T-cell (primary cell): ENCODE results near the gene G6PC1. TPM values are rescaled to one million over a fixed set of nuclear protein-coding genes. Genes with fewer than 3 reads are reported as not detected.
"Not testable (repeated sequence)": the region's sequence is repeated elsewhere in the genome, so short reads cannot be mapped to it uniquely, and the experiment has no call there.

ENCODE experiments used
- ATAC-seq, 4 experiments: fragments of 200-7000 bp in 3 of 4; fragments of 150-1000 bp in 1 of 4; cut with Tn5 transposase; replicated peaks in 1 of 4; 1 replicate in 3 of 4; 2 replicates in 1 of 4; pipeline ENCODE4 v1.10.0; 2021; ENCODE audit warnings: moderate library complexity in 3 of 4, mild to moderate bottlenecking in 2 of 4, moderate number of reproducible peaks in 1 of 4
- CTCF ChIA-PET, 2 donors: fragments of 300-600 bp; sonication (Branson Sonifier 250); formaldehyde crosslinking; loops; one replicate each; lab custom pipeline; 2022; ENCODE audit warnings: antibody characterized with exemption in 2 of 2; lab: Charles Lee
- POLR2A ChIA-PET, 2 donors: fragments of 300-600 bp; sonication (Branson Sonifier 250); formaldehyde crosslinking; loops; one replicate each; lab custom pipeline; 2022; ENCODE audit warnings: antibody characterized with exemption in 2 of 2; lab: Charles Lee
- DNase-seq, 35 experiments: peaks; one replicate each; pipeline versions ENCODE4 v3.0.0 to v3.0.0-alpha.2; 2013 to 2023
- H3K27ac ChIP-seq: one replicate; pipeline ENCODE4 v1.5.1; 2013; ENCODE audit warnings: low read length
- H3K27me3 ChIP-seq, 2 experiments: replicated peaks in 1 of 2; 1 replicate in 1 of 2; 2 replicates in 1 of 2; pipeline versions ENCODE4 v1.6.1 to v1.7.0; 2013; ENCODE audit warnings: low read length in 1 of 2, mixed read lengths in 1 of 2; ENCODE audit not compliant: control insufficient read depth in 2 of 2, insufficient read depth in 2 of 2; ENCODE audit errors: extremely low read depth in 1 of 2
- H3K36me3 ChIP-seq, 2 donors: 1 replicate in 1 of 2; 2 replicates in 1 of 2; pipeline versions ENCODE4 v1.6.1 to v1.7.0; 2013; ENCODE audit warnings: low read length in 1 of 2; ENCODE audit not compliant: control insufficient read depth in 2 of 2, insufficient read depth in 1 of 2; ENCODE audit errors: extremely low read depth in 1 of 2
- H3K4me1 ChIP-seq, 2 experiments: 1 replicate in 1 of 2; 2 replicates in 1 of 2; pipeline versions ENCODE4 v1.6.1 to v1.7.0; 2013; ENCODE audit warnings: low read length in 2 of 2, mixed read lengths in 1 of 2; ENCODE audit not compliant: insufficient read depth in 2 of 2, control insufficient read depth in 1 of 2; ENCODE audit errors: extremely low read depth in 1 of 2
- H3K4me3 ChIP-seq, 2 donors: 1 replicate in 1 of 2; 2 replicates in 1 of 2; pipeline versions ENCODE4 v1.5.1 to v1.7.0; 2013; ENCODE audit warnings: mild to moderate bottlenecking in 2 of 2, low read length in 1 of 2, moderate library complexity in 1 of 2; ENCODE audit not compliant: control insufficient read depth in 1 of 2; ENCODE audit errors: extremely low read depth in 1 of 2
- H3K9me3 ChIP-seq: 2 replicates; pipeline ENCODE4 v1.7.0; 2013
- H3K27ac Mint-ChIP-seq, 2 donors: one replicate each; pipeline ENCODE4 v1.8.0; 2020 to 2021; ENCODE audit warnings: mild to moderate bottlenecking in 2 of 2, mixed read lengths in 2 of 2
- H3K27me3 Mint-ChIP-seq, 2 donors: one replicate each; pipeline ENCODE4 v1.8.0; 2021 to 2022; ENCODE audit warnings: mixed read lengths in 2 of 2
- H3K36me3 Mint-ChIP-seq: one replicate; pipeline ENCODE4 v1.8.0; 2021; ENCODE audit warnings: mixed read lengths
- H3K4me1 Mint-ChIP-seq, 3 donors: one replicate each; pipeline ENCODE4 v1.8.0; 2020 to 2022; ENCODE audit warnings: mixed read lengths in 3 of 3, mild to moderate bottlenecking in 1 of 3
- H3K4me3 Mint-ChIP-seq, 3 donors: one replicate each; pipeline ENCODE4 v1.8.0; 2020 to 2022; ENCODE audit warnings: mild to moderate bottlenecking in 3 of 3, mixed read lengths in 3 of 3, moderate library complexity in 3 of 3
- H3K9me3 Mint-ChIP-seq, 3 donors: one replicate each; pipeline ENCODE4 v1.8.0; 2020 to 2022; ENCODE audit warnings: mixed read lengths in 3 of 3
- WGBS: methylation state at CpG from one replicate; pipeline ENCODE4 v1.1.5; 2013; ENCODE audit warnings: missing lambda C conversion rate; ENCODE audit not compliant: insufficient coverage; 5-methylcytosine and 5-hydroxymethylcytosine counted together
- total RNA-seq, 35 experiments: library from RNA in 6 of 35; stranded (reverse) in 6 of 35; fragments of 120-200 nt in 1 of 35; gene quantifications; one replicate each; pipeline versions ENCODE4 v1.2.1 to v1.2.4 and lab custom pipeline; 2013 to 2026

G6PC1 gene
- total RNA-seq, 5 donors from 2014 or later (not counting 1 experiment from before 2014, with no cell fraction given) = 0.19 to 0.30 (median 0.20) TPM; not detected in 2

DNA sequence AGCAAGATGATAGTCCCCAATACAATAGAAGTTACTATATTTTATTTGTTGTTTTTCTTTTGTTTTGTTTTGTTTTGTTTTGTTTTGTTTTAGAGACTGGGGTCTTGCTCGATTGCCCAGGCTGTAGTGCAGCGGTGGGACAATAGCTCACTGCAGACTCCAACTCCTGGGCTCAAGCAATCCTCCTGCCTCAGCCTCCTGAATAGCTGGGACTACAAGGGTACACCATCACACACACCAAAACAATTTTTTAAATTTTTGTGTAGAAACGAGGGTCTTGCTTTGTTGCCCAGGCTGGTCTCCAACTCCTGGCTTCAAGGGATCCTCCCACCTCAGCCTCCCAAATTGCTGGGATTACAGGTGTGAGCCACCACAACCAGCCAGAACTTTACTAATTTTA is 618 bp upstream of the G6PC1 start:
- H3K27ac Mint-ChIP-seq, DNase-seq, ATAC-seq, H3K4me3 Mint-ChIP-seq, H3K4me3 ChIP-seq, CTCF ChIA-PET, H3K9me3 ChIP-seq, H3K36me3 Mint-ChIP-seq, H3K4me1 Mint-ChIP-seq, H3K36me3 ChIP-seq, H3K27ac ChIP-seq, H3K4me1 ChIP-seq, H3K9me3 Mint-ChIP-seq: not testable (repeated sequence)
- H3K27me3 Mint-ChIP-seq = peaks cover 4 to 23% of the 10 kb centered on the region in 2 donors
- whole genome bisulfite sequencing = no CpG with 5 or more reads among the region's 3 CpGs
- POLR2A ChIA-PET = interaction anchor here in 1 of 2 donors (0.6 kb wide), 1 partner anchor 253 kb away, joined by 6 read pairs; no protein-coding TSS in a partner anchor
- H3K27me3 ChIP-seq = peaks cover 0 to 22% of the 10 kb centered on the region in 2 experiments

DNA sequence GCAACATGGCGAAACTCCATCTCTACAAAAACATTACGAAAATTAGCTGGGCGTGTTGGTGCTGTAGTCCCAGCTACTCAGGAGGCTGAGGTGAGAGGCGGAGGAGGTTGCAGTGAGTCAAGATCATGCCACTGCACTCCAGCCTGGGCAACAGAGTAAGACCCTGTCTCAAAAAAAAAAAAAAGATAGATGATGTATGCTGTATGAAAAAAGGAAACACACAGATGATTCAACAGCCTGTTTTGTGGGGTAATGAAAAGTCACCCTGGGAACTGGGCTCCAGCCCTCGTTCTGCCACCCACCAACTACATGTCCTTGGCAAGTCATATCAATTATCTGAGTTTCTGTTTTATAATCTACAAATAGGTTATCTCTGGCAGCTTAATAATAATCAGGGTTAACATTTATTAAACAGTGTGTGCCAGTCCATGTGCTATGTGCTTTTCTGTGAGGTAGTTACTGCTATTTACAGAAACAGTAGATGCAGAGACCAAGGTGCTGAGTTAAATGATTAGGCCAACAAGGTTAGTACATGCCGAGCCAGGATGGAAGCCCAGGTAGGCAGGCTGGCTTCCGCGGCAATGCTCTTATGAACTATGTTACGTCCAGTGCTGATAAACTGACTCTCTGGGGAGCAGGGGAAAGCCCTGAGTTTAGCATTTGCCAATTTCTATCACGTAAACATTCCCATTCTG is 1.1 kb downstream of the G6PC1 start:
- H3K4me1 ChIP-seq = no peaks in the 10 kb centered on the region
- H3K36me3 ChIP-seq = no peaks in the 10 kb centered on the region
- no peak overlapping the region for H3K27ac Mint-ChIP-seq
- no peak for ATAC-seq
- peaks cover 5 to 20% of the 10 kb centered on the region in 2 donors for H3K27me3 Mint-ChIP-seq
- no peaks in the 10 kb centered on the region for H3K4me1 Mint-ChIP-seq
- ChIA-PET CTCF (no interaction called here), POLR2A (no interaction called here)
- H3K36me3 Mint-ChIP-seq = no peaks in the 10 kb centered on the region
- H3K9me3 ChIP-seq = no peaks in the 10 kb centered on the region
- H3K4me3 ChIP-seq = no peak overlapping the region
- H3K9me3 Mint-ChIP-seq = no peaks in the 10 kb centered on the region
- peaks cover 0 to 26% of the 10 kb centered on the region in 2 experiments for H3K27me3 ChIP-seq
- H3K27ac ChIP-seq = no peak overlapping the region
- no peak overlapping the region for H3K4me3 Mint-ChIP-seq
- DNase-seq = no peak
- WGBS = 93% methylated on average over 5 of the region's 10 CpGs

DNA sequence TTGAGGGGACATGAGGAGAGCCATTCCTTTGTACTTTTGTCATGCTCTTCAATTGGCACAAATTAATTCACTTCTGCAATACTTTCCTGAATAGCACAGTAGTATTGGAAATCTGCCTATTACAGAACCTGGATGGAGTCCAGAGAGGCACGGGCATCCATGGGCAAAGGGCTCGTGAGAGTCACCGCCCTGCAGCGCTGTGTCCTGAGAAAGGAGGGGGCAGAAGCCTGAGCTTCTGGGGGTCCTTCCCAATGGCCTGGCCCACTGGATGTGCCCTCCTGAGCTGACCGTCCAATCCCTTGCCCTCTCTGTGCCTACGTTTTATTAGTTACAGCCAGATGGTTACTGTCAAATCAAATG is 3.5 kb downstream of the G6PC1 start:
- ChIA-PET CTCF (no interaction called here), POLR2A (no interaction called here)
- no peaks in the 10 kb centered on the region for H3K36me3 Mint-ChIP-seq
- no peaks in the 10 kb centered on the region for H3K9me3 Mint-ChIP-seq
- H3K4me3 ChIP-seq = no peak overlapping the region
- H3K27ac Mint-ChIP-seq = no peak overlapping the region
- ATAC-seq (no peak), DNase-seq (no peak)
- 89% methylated on average over 4 of the region's 6 CpGs for WGBS
- peaks cover 4 to 10% of the 10 kb centered on the region in 2 donors for H3K27me3 Mint-ChIP-seq
- no peaks in the 10 kb centered on the region for H3K4me1 ChIP-seq
- H3K27me3 ChIP-seq = peaks cover 0 to 23% of the 10 kb centered on the region in 2 experiments
- H3K36me3 ChIP-seq = no peaks in the 10 kb centered on the region
- no peak overlapping the region for H3K27ac ChIP-seq
- H3K4me3 Mint-ChIP-seq = no peak overlapping the region
- no peaks in the 10 kb centered on the region for H3K4me1 Mint-ChIP-seq
- H3K9me3 ChIP-seq = no peaks in the 10 kb centered on the region

DNA sequence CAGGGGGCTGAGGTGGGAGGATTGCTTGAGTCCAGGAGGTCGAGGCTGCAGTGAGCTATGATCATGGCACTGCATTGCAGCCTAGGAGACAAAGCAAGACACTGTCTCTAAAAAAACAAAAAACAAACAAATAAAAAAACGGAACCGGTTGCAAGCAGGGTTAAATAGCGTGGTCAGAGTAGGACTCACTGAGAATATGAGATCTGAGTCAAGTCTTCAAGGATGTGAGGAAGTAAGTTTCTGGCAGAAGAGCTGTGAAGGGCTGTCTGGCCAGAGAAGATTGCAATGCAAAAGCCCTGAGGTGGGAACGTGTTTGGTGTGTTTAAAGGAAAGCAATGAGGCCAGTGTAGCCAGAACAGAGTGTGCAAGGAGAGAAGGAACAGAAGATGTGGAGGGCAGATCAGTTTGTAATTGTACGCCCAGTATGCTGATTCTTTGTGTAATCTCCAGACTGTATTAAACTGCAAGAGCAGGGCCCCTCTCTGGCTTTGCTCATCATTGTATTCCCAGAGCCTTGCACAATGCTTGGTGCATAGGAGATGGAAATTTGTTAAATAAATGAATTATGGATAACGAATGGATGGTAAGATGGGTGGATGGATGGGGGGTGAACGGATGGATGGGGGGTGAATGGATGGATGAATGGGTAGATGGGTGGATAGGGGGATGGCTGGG is 6.3 kb downstream of the G6PC1 start:
- ATAC-seq = no peak
- Mint-ChIP-seq H3K27me3 (peaks cover 12 to 15% of the 10 kb centered on the region in 2 donors), H3K27ac (no peak overlapping the region), H3K4me3 (no peak overlapping the region), H3K36me3 (no peaks in the 10 kb centered on the region), H3K9me3 (no peaks in the 10 kb centered on the region), H3K4me1 (no peaks in the 10 kb centered on the region)
- no peaks in the 10 kb centered on the region for H3K9me3 ChIP-seq
- no peak for DNase-seq
- no peaks in the 10 kb centered on the region for H3K4me1 ChIP-seq
- CTCF ChIA-PET = no interaction called here
- H3K27me3 ChIP-seq = peaks cover 0 to 21% of the 10 kb centered on the region in 2 experiments
- H3K27ac ChIP-seq = no peak overlapping the region
- POLR2A ChIA-PET = no interaction called here
- no peaks in the 10 kb centered on the region for H3K36me3 ChIP-seq
- no peak overlapping the region for H3K4me3 ChIP-seq
- whole genome bisulfite sequencing = 66% methylated on average over 6 of the region's 8 CpGs

DNA sequence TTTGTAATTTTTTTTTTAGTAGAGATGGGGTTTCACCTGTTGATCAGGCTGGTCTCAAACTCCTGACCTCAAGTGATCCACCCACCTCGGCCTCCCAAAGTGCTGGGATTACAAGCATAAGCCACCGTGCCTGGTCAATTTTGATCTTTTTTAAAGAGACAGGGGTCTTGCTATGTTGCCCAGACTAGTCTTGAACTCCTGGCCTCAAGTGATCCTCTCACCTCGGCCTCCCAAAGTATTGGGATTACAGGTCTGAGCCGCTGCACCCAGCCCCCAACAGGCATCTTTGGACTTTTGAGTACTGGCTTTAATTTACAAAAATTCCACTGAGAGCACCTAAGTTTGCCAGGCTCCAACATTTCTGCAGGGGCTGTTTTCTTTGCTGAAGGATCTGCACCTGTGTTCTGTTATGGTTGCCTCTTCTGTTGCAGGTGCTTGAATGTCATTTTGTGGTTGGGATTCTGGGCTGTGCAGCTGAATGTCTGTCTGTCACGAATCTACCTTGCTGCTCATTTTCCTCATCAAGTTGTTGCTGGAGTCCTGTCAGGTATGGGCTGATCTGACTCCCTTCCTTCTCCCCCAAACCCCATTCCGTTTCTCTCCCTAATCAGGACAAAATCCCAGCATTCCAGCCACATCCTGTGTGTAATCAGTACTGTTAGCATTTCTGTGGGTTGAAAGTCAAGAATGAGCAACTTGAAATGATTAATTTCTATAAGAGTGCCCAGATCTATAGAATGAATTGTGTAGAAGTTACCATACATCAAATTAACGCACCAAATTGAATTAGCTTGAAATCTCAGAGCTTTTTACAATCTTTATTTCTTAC is 8.5 kb downstream of the G6PC1 start:
- Histone ChIP-seq H3K4me1 (no peaks in the 10 kb centered on the region), H3K27ac (no peak overlapping the region), H3K9me3 (no peaks in the 10 kb centered on the region), H3K36me3 (no peaks in the 10 kb centered on the region), H3K4me3 (no peak overlapping the region), H3K27me3 (peaks cover 0 to 23% of the 10 kb centered on the region in 2 experiments)
- Mint-ChIP-seq H3K27ac (no peak overlapping the region), H3K4me1 (no peaks in the 10 kb centered on the region), H3K36me3 (no peaks in the 10 kb centered on the region), H3K27me3 (peaks cover 12 to 20% of the 10 kb centered on the region in 2 donors), H3K9me3 (no peaks in the 10 kb centered on the region), H3K4me3 (no peak overlapping the region)
- CTCF ChIA-PET = interaction anchor here in 1 of 2 donors (0.7 kb wide), 1 partner anchor 89 kb away, joined by 3 read pairs; the partner anchor contains the start of gene RPL27
- no peak for ATAC-seq
- no peak for DNase-seq
- POLR2A ChIA-PET = no interaction called here
- 77% methylated on average over 3 of the region's 7 CpGs for WGBS

DNA sequence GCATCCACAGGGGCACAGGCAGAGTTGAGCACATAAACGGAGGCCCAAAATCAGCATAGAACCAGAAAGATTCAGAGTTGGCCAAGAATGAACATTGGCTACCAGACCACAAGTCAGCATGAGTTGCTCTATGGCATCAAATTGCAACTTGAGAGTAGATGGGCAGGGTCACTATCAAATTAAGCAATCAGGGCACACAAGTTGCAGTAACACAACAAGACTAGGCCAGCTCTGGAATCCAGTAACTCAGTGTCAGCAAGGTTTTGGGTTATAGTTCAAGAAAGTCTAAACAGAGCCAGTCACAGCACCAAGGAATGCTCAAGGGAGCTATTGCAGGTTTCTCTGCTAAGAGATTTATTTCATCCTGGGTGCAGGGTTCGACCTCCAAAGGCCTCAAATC is 12.9 kb downstream of the G6PC1 start:
- ATAC-seq (no peak), DNase-seq (no peak)
- no peak overlapping the region for H3K4me3 Mint-ChIP-seq
- POLR2A ChIA-PET = no interaction called here
- Histone ChIP-seq H3K27me3 (peaks cover 0 to 10% of the 10 kb centered on the region in 2 experiments), H3K4me1 (no peaks in the 10 kb centered on the region), H3K4me3 (no peak overlapping the region), H3K36me3 (no peaks in the 10 kb centered on the region), H3K27ac (no peak overlapping the region), H3K9me3 (no peaks in the 10 kb centered on the region)
- H3K4me1 Mint-ChIP-seq = no peaks in the 10 kb centered on the region
- H3K27me3 Mint-ChIP-seq = peaks cover 8 to 20% of the 10 kb centered on the region in 2 donors
- WGBS = 64% methylated on average over 2 of the region's 2 CpGs
- no peaks in the 10 kb centered on the region for H3K9me3 Mint-ChIP-seq
- H3K36me3 Mint-ChIP-seq = no peaks in the 10 kb centered on the region
- CTCF ChIA-PET = no interaction called here
- H3K27ac Mint-ChIP-seq = no peak overlapping the region
